HG03571 (cell line): ENCODE results near the gene CRACR2B.

Experiments
- ATAC-seq: cut with Tn5 transposase; IDR thresholded peaks from one replicate; pipeline ENCODE4 v1.9.1; 2021; ENCODE audit not compliant: unreplicated experiment

Gene CRACR2B

GRCh38 chr11:810040-810567 lies 17.6 kb upstream of the CRACR2B start:
- no peak for ATAC-seq

GRCh38 chr11:811446-812245 lies 16.1 kb upstream of the CRACR2B start:
- ATAC-seq, result no peak

DNA sequence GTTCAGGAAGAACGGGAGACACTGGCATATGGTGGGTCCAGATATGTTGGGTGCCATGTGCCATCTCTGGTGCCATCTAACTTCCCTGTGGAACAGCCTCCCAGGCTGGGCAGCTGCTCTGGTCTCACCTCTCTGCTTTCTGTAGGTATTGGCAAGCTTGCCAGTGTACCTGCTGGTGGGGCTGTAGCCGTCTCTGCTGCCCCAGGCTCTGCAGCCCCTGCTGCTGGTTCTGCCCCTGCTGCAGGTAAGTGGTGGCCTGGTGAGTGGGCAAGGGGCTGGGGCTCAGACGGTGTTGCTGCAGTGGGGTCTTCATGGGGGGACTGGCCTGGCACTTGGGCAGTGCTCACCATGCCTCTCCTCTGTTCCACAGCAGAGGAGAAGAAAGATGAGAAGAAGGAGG lies 15.3 kb upstream of the CRACR2B start:
- ATAC-seq, result no peak

GRCh38 chr11:813072-813455 lies 14.7 kb upstream of the CRACR2B start:
- no peak for ATAC-seq

- no peak for ATAC-seq
Measured at GRCh38 chr11:813456-814096, 14.1 kb upstream of the CRACR2B start.

DNA sequence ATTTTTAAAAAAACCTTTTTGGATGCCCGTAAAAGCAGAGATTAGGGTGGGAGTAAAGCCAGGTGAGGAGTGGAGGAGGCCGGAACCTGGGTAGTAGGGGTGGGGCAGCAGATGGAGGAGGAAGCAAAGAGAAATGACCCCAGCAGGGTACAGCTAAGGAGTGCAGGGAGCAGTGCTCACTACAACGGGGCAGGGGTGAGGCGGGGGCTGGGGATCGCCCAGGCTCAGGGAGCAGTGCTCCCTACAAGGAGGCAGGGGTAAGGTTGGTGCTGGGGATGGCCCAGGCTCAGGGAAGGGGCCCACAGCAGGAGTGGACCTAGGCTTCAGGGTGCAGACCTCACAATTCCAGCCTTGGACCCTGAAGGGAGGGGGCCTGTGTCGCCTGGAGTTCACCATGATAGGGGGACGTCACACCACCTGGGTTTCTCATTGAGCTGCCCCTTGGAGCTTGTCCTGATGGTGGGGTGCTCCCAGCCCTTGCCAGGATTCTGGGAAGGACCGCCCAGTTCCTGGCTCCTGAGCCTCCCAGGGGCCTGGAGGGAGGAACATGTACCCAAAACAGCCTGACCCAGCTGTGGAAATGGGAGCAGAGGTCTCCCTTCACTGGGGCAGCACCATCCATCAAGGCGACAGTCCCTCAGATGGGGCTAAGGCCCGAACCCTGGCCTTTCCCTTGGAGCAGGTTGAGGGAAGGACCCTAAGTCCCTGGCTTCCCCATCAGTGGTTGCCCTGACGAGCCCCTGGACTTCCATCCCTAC lies 11.9 kb upstream of the CRACR2B start:
- no peak for ATAC-seq

- no peak for ATAC-seq
Measured at GRCh38 chr11:816433-816779, 11.3 kb upstream of the CRACR2B start.

- no peak for ATAC-seq
Measured at GRCh38 chr11:818396-819128, 9.2 kb upstream of the CRACR2B start, which contains the start of gene PNPLA2. Gene PNPLA2 (plus strand): TSS chr11:818914. CDS start chr11:819719, 805 bp downstream.

- ATAC-seq, result peak; percentile 56
Measured at GRCh38 chr11:819129-819931, 8.4 kb upstream of the CRACR2B start.

DNA sequence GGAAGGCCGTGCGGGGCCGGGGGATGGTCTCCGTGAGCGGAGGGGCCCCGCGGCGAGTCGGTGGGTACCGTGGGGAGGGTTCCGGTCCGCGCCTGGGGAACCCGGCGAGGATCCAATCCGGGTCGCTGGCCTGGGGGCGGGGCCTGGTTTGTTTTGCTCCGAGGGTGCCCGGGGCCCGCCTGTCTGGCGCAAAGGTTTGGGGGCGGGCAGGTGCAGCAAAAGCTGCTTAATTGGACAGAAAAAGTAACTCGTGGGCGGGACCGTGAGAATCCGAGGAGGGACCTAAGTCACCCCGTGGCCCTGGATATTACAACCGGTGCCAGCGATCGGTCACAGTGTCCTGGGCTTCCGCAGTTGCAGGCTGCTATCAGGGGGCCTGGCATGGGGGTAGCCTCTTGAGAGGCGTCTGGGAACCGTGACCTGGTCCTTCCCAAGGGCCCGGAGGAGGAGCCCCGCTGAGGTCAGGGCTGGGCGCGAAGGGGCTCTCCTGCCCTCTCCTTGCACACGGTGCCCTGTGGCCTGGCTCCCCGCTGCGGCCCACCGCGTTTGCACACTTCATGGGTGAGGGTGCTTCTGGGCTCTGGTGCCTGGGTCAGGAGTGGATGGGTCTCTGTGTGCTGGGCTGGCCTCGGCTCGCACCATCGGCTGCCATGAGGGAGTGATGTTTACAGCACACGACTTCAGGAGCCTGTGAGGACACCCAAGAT lies 7.6 kb upstream of the CRACR2B start:
- ATAC-seq, result peak; percentile 52

DNA sequence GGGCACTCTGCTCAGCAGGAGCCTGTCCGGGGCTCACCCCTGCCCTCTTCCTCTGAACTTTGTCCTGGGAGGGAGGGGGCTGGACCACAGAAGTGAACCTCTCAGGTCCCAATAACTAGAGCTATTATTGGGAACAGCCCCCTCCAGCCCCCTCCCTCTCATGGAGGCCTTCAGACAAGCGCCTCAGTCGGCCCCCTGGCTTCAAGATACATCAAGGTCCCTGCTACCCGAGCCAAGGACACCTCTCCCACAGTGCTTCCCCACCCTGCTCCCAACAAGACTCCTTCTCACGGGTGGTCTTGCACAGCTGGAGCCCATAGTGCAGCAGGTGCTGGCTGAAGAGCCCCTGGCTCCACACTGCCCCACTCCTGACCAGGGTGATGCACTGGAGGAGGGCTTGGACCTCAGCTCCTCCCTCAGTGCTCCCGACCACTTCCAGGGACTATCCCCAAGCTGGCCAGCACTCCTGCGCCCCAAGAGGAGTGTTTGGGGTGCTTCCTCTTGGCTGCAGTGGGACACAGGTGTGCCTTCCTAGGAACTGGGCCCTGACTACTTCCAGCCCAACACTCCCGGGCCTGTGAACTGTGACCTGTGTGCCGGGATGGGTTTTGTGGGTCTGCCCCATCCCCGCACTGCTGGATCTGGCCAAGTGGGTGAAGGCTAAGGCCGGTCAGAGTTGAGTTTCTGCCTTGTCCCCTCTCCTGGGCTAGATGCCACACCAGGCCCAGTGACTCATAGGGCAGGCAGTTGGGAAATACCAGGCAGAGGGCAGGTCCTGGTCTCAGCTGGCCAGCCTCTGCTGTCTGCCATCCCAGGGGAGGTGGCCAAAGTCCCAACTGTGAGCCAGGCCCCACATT lies 6.8 kb upstream of the CRACR2B start:
- no peak for ATAC-seq

DNA sequence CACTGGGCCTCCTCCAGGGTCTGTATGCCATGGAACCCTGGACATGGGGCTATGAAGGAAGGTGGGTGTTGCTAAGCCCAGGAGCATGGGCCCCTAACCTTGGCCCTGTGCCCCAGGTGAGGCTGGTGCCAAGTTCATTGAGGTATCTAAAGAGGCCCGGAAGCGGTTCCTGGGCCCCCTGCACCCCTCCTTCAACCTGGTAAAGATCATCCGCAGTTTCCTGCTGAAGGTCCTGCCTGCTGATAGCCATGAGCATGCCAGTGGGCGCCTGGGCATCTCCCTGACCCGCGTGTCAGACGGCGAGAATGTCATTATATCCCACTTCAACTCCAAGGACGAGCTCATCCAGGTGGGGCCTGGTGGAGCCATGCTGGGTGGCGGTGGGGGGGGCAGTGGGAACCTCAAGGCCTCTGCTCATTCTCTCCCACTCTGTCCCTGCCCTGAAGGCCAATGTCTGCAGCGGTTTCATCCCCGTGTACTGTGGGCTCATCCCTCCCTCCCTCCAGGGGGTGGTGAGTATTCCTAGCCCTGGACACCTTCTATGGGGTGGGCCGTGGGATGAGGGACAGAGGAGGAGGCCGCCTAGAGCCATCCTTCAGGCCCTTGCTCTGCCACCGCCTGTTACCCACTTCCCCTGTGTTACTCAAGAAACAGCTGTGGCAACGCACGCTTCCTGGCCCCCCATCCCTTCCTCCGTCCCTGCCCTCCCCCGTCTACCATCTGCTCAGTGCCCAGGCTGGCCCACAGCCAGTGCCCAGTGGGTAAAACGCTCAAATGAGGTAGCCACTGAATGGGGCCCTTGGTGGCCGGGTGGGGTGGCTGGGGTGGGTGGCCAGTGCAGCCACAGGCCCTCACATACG lies 6.0 kb upstream of the CRACR2B start:
- no peak for ATAC-seq

GRCh38 chr11:823441-824291 lies 4.1 kb upstream of the CRACR2B start:
- no peak for ATAC-seq

DNA sequence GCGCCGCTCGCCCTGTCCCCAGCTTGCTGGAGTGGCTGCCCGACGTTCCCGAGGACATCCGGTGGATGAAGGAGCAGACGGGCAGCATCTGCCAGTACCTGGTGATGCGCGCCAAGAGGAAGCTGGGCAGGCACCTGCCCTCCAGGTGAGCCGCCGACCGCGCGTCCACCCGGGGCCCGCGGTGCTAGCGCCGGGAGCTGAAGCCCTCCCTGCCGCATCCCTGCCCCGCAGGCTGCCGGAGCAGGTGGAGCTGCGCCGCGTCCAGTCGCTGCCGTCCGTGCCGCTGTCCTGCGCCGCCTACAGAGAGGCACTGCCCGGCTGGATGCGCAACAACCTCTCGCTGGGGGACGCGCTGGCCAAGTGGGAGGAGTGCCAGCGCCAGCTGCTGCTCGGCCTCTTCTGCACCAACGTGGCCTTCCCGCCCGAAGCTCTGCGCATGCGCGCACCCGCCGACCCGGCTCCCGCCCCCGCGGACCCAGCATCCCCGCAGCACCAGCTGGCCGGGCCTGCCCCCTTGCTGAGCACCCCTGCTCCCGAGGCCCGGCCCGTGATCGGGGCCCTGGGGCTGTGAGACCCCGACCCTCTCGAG lies 3.3 kb upstream of the CRACR2B start:
- no peak for ATAC-seq

- ATAC-seq, result no peak
Measured at GRCh38 chr11:824942-825341, 2.8 kb upstream of the CRACR2B start.
